GM19043 (cell line): ENCODE data around the gene KIF16B.

Experiments
- ATAC-seq: cut with Tn5 transposase; IDR thresholded peaks from one replicate; pipeline ENCODE4 v1.9.1; 2021; ENCODE audit warnings: low read depth; ENCODE audit not compliant: unreplicated experiment

KIF16B gene

GRCh38 chr20:16366529-16366928, 206.7 kb downstream of the KIF16B start:
- no peak for ATAC-seq

DNA sequence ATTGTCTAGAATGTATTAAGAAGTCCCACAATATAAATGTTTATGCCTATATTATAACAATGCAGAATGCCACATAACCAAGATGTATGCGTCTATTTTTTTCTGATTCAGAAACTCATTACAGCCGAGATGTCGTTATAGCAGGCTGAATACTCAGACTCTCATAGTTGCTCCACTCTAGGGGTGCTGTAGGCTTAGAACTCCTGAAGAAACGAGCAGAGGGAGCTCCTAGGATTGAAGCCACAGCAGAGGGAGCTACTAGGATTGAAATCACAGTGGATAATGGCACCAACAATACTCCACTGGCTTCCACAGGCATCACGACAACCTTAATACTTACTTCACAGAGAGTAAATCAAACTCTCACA, 208.9 kb downstream of the KIF16B start:
- ATAC-seq: no peak

- ATAC-seq: no peak
Observed at GRCh38 chr20:16363506-16364319, 209.5 kb downstream of the KIF16B start.

DNA sequence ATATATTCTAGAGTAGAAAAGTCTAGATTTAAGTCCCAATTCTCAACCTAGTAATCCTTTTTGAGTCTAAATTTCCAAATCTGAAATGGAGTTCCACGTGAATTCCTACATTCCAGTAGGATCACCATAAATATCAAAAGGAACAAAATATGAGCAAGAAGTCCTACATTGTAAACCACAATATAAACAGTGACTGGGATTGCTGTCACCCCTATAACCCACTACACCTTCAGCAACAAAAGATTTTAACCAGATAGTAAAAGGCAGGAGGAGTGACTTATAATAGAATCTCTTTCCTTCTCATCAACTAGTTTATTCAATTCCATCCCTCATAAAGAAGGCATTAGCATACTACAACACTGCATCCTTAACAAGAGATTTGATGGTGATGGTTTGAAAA, 210.6 kb downstream of the KIF16B start:
- ATAC-seq: no peak

DNA sequence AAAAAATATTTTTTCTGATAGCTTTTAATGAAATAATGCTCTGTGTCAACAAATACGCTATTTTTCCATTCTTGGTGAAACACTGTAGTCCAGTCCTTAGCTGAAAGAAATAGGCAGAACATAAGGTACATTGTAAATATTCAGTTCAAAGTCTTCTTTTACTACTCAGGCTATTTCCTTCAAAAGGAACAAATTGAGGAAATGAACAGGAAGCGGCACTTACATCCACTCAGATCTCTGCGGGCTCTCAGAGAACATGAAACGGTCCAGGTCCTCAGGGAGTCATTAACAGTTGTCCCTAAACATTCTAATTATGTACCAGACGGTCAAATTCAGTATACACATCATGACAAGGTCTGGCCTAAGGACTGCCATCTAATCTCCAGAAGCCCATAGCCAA, 212.6 kb downstream of the KIF16B start:
- ATAC-seq: no peak

- no peak for ATAC-seq
Observed at GRCh38 chr20:16353417-16353781, 219.8 kb downstream of the KIF16B start.

- ATAC-seq: no peak
Observed at GRCh38 chr20:16352751-16353416, 220.4 kb downstream of the KIF16B start.

DNA sequence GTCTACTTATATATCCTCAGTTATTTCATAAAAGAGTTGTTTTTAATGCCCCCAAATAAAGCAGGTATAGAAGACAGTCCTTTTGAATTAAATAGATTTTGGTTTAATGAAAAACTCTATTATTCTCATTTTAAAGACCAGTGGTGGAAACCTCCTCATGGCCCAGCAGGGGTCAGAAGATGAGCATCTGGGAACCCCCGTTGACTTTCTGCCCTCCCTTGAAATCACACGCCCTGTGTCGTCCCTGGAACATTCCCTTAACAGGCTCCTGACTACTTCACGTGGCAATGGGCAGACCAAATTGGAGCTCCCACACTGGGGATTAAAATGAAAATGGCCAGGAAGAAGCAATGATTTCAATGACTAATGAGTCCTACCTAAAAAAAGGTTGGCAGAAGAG, 220.9 kb downstream of the KIF16B start:
- ATAC-seq: no peak

DNA sequence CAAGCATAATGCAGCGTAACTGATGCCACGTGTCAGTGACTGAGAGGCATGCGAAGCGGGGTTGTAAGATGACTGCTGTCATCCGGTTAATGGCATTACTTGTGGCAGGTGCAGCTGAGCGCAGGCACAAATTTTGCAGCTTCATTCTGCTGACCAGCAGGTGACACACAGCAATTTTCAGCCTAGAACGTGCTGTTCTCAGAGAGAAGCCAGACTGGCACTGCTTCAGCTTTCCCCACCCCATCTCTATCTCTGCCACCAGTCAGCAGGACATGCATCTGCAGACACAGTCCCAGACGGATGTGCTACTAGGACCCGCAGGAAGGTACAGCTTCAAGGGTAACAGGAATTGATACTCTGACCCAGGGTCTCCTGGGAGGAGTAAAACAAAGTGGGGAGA, 221.8 kb downstream of the KIF16B start:
- ATAC-seq: no peak

- ATAC-seq: no peak
Observed at GRCh38 chr20:16350465-16350864, 222.8 kb downstream of the KIF16B start.

DNA sequence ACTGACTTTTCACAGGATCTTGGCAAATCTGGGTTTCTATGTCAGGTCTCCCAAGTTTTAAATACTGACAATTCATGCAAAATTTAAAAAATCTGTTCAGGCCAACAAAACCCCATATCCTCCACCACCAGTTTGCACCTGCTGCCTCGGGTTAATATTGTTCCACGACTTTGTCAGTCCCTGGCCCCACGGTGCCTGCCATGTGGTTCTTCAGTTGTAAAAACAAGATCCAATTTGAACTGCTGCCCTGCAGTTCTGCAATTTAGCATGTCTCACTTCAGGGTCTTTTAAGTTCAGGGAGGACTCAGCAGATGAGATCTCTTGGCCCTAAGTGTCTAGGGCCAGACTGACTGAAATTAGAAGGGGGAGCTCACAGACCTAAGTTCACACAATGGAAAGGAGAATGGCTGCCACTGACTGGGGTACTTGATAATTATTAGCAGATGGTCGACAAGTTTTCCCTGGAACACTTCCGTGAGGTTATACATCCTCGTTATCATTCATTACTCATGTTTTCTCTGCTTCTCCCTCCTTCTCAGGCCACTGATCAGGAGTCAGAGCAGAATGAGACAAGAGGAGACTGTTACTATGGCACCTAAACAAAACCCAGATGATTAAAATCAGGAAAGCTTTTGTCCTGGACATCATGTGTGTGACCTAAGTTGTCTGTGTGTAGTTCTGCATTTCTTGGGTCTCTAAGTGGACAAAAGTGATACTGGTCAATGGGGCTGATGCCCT, 223.6 kb downstream of the KIF16B start:
- ATAC-seq: no peak

DNA sequence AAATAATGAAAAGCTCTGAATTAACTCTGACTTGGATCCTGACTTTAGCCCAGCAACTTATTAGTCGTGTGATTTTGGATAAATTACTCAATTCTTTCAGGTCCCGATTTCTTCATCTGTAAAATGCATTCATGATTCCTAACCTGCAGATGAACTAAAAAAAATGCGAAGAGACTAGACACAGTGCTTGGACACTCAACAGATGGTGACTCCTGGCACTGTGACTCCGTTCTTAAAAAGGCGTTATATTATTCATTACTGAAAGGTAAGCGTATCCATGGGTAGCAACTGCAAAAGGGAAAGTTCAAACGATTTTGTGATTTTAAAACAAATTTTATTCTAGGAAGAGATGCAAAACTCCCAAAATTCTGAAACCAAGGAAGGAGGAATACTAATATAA, 226.3 kb downstream of the KIF16B start:
- no peak for ATAC-seq

DNA sequence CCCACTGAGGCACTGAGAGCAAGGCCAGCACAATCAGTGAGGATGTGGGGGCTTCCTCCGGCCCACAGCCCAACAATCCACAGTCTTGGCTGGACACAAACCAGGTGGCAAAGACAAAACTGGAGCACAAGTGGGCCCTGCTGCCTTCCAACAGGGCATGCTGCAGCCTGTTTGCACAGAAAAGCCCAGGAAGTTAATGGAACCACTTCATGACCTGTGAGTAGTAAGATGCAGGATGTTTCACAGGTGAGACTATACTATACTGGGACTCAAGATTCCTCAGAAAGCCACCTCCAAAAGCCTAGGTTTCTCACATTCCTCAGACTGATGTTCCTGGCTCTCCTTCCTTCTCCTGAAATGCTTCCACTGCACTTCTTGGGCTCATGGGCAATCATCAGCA, 235.5 kb downstream of the KIF16B start:
- ATAC-seq: no peak

DNA sequence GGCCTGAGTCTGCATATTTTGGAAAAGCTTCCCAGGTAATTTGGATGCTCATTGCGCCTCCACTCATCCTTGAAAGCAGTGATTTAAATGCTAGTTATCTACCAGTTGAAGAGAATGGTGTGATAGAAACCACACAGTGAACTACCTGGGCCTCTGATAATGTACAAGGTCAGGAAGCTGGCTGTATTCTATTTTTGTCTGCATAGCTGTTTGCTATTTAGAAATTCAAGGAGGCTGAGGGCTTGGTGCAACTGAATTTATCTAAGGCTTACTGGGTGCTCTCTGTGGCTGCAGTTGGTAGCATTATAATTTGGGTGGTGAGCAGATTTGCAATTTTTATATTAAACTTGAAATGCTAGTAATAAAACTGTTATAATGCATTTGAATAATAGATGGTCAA, 245.6 kb downstream of the KIF16B start:
- no peak for ATAC-seq

DNA sequence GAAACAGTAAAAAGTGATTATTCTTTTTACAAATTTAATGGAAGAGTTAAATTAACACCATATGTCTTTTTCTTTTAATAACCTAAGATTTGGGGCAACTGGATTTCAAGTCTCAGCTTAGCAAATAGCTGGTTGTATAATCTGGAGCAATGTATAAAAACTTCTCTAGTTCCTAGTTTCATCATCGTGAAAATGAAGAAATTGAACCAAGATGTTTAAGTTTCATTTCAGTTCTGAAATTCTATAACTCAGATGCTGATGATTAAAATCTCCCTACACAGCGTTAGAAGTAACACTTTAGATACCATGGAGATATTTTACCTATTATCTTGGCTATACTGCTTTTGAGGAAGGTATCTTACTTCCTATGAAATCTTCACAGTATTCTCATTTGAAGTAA, 252.0 kb downstream of the KIF16B start:
- no peak for ATAC-seq

DNA sequence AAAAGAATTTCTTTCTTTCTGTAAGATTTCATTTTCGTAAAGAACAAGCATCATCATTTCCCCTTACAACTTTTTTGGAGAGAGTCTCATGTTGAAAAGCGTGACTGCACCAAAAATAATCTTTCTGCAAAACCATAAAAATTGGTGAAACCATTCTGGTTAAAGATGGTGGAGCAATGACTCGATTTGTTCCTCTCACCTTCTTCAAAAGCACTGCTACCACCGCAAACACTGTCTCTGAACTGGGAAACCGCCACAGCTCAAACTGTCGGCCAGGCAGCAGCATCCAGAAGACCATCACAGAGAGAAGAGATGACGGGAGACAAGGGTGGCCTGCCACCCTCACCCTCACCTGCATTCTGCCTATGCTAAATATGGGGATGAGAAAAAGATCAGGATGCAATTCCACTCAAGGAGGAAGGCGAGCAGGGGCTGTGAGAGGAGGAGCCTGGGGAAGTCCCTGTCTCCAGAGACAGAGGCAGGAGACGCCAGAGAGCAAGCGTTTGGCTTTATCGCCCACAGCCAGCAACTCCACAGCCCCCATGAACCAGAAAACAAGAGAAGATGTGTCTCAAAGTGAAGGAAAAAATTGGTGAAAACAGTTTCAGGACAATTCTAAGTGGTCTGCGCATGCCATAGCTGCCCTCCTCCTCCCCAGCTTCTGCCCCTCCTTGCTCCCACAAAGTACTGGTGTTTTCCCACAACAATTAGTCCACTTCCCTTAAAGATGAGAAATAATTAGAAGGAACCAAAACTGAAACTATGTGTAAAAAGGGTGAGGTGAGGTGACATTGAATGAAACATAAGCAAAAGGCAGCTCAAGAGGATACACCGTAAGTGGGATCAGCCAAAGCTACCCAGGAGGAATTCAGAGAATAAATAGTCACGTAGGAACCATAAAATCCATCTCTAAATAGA, 255.5 kb downstream of the KIF16B start:
- ATAC-seq: no peak

GRCh38 chr20:16316513-16316912, 256.7 kb downstream of the KIF16B start:
- ATAC-seq: no peak

- ATAC-seq: no peak
Observed at GRCh38 chr20:16314748-16315159, 258.5 kb downstream of the KIF16B start.

GRCh38 chr20:16314320-16314719, 258.9 kb downstream of the KIF16B start:
- ATAC-seq: no peak

GRCh38 chr20:16313917-16314316, 259.3 kb downstream of the KIF16B start:
- ATAC-seq: no peak

DNA sequence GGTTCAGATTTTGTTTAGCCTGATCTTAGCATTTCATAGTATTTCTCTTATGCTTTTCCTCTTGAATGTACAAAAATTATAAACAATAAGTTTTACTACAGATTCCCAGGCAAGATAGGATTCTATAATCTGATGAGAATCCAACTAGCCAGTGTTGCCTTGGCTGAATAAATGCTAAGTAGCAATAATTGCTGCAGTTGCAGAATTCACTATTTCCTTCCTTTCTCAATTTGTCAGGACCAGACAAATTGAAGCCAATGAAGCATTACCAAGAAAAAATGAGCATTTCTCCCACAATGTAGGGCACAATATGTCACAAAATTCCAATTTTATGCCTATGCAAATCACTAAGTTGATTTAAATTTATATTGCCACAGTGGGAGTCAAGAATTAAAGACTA, 260.2 kb downstream of the KIF16B start:
- ATAC-seq: no peak
